ENCODE data around the gene ZNF488.

- TF ChIP-seq CTCF (conservative IDR thresholded peaks at IDR 0.05 in 1 of 2, IDR thresholded peaks at IDR 0.05 in 1 of 2; ENCODE audit: low read depth in 1 of 2, low read length in 2 of 2): no peak
- TF ChIP-seq EZH2 (IDR thresholded peaks at IDR 0.05; ENCODE audit: low read length, missing control alignments): no peak
These were observed 35.3 kb upstream of the ZNF488 start for GRCh38 chr10:47419421-47419820.
